GM19372 (cell line): ENCODE measurements around the gene RNGTT.
"Not testable (repeated sequence)": the region's sequence is repeated elsewhere in the genome, so short reads cannot be mapped to it uniquely, and the experiment has no call there.

Source experiments
- ATAC-seq: cut with Tn5 transposase; IDR thresholded peaks from one replicate; pipeline ENCODE4 v1.9.1; 2021; ENCODE audit warnings: mild to moderate bottlenecking, low read depth, moderate library complexity; ENCODE audit not compliant: unreplicated experiment

RNGTT gene

GRCh38 chr6:88748141-88748540 lies 215.3 kb downstream of the RNGTT start:
- no peak for ATAC-seq

DNA sequence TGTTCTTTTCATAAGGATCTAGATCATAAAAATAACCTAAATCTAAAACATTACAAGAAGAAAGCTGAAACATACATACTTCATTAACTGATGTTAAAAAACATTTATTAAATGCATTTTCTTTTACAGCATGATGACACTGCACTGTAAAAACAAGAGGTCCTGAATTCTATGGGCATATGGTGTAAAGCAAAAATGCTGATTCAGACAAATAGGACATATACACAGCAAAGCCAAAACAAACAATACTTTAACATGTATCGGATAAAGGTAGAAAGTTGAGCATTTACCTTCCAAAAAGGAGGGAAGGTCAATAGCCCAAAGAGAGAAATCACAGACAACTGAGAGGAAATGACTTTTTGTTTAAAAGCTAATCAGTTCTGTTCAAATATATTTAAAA lies 221.5 kb downstream of the RNGTT start:
- ATAC-seq, result no peak

DNA sequence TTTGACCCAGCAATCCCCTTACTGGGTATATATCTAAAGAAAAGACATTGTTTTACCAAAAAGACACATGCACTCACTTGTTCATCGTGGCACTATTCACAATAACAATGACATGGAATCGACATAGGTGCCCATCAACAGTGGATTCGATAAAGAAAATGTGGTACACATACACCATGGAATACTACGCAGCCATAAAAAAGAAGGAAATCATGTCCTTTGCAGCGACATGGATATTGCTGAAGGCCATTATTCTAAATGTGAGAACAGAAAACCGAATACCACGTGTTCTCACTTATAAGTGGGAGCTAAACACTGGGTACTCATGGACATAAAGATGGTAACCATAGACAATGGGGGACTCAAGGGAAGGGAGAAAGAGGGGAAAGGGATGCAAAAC lies 222.3 kb downstream of the RNGTT start:
- no peak for ATAC-seq

GRCh38 chr6:88734544-88734943 lies 228.9 kb downstream of the RNGTT start:
- no peak for ATAC-seq

DNA sequence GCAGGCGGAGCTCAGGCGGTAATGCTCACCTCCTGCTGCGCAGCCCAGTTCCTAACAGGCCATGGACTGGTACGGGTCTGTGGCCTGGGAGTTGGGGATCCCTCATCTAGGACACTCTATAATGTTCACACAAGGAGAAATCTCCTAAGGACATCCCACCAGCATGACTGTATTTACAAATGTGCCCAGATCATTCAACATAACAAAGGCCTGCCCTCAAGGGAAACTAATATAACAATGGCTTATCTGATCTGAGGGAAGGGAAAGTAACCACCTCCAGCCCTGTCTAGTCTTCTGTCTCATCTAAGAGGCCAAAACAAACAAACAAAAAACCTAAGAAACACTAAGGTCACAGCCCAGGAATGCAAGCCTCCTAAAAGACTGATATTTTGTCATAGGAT lies 232.8 kb downstream of the RNGTT start:
- ATAC-seq, result no peak

DNA sequence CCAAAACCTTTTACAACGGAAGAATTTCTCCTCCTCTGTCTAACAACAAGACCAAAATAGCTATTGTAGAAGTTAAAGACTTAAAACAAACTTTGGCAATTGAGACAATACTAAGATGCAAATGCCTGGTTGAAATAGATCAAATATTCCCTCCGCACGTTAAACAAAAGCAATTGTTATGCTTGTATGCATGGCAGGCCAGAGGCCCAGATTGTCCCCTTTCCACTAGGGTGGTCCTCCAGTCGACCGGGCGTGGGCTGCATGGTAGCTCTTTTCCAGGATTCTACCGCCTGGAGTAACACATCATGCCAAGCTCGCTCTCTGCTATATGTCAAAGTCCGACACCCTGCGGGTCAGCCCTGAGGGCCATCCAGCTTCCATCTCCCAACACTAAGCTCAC lies 234.7 kb downstream of the RNGTT start:
- ATAC-seq, result no peak

DNA sequence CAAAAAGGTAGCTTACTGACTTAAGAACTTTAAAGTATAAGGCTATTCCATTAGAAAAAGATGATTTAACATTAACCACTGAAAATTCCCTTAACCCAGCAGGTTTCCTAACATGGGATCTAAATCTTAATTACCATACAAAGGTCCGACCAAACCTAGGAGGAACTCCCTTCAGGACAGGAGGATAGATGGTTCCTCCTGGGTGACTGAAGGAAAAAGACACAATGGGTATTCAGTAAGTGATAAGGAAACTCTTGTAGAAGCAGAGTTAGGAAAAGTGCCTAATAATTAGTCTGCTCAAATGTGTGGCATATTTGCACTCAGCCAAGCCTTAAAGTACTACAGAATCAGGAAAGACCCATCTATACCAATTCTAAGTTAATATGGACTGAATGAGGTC lies 237.0 kb downstream of the RNGTT start:
- not testable (repeated sequence) for ATAC-seq

GRCh38 chr6:88725111-88725975 lies 238.1 kb downstream of the RNGTT start:
- ATAC-seq, result no peak

- ATAC-seq, result no peak
Observed at GRCh38 chr6:88722686-88723085, 240.7 kb downstream of the RNGTT start.

GRCh38 chr6:88716399-88716798 lies 247.0 kb downstream of the RNGTT start:
- ATAC-seq, result not testable (repeated sequence)

- no peak for ATAC-seq
Observed at GRCh38 chr6:88712243-88712936, 251.0 kb downstream of the RNGTT start.

- no peak for ATAC-seq
Observed at GRCh38 chr6:88709819-88710246, 253.6 kb downstream of the RNGTT start.

DNA sequence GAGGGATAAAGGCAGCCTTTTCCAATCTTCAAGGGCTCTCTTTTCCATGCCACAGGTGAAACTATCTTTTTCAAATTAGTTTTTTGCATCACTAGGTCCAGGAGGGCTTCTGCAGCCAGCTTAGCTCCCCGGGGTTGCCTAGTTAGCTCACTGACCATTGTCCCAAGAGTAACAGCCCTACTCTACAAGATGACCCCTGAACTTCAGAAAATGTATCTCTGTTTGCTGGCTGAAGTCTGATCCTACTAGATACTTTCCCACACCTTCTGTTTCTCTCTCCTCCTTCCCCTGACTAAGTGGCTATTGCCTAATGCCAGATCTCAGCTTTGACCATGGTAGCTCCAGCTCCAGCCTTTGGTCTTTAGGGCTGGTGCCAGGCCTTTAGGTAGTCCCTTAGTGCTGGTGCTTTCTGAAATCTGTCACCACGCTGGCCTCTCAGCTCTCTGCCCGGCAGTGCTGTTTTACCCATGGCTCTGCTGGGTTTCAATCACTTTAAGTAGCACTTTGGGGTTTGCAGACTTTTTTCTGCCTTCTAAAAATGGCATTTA lies 255.1 kb downstream of the RNGTT start:
- no peak for ATAC-seq

DNA sequence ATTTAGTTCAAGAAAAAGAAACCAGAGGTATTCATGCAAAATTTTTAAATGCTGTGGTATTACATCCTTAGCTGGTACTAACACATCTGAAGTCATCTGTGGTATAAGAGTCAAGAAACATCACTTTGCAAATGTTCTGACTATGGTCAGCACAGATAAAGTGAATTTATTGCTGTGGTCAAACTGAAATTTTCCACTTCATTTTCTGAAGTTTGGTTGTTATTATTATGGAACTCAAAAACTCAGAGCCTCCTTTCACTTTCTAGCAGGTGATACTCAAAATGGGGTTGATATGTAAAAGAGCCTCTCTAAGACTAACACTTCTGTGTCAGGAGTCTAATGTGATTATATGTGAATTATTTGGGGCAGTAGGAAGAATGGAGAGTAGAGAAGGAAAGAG lies 257.8 kb downstream of the RNGTT start:
- ATAC-seq, result peak; percentile 80

- no peak for ATAC-seq
Observed at GRCh38 chr6:88704980-88705379, 258.4 kb downstream of the RNGTT start.

DNA sequence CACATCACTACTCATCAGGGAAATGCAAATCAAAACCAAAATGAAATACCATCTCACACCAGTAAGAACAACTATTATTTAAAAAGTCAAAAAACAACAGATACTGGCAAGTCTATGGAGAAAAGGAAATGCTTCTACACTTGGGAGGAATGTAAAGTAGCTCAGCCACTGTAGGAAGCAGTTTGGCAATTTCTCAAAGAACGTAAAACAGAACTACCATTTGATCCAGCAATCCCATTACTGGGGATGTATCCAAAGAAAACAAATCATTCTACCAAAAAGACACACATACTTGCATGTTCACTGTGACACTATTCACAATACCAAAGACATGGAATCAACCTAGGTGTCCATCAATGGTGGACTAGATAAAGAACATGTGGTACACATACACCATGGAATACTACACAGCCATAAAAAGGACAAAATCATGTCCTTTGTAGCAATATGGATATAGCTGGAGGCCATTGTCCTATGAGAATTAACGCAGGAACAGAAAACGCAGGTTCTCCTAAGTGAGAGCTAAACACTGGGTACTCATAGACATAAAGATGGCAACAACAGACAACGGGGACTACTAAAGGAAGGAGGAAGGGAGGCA lies 260.4 kb downstream of the RNGTT start:
- ATAC-seq, result no peak

DNA sequence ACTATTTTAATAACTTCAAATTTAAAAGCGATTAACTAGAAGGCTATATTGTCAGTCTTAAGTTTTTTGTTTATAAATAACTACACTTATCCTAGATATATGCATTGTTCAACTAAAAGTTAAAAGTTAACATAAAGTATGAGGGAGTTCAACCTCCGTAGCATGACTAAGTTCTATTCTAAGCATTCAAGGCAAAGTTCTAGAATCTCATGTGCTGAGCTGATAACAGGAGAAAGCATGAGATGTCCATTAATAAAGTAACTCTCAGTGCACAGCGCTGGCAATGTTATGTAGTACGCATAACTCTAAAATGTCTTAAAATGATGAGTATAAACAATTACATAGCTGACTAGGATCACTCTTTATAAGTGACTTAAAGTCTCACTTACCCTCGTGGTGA lies 264.8 kb downstream of the RNGTT start:
- no peak for ATAC-seq

GRCh38 chr6:88695937-88696336 lies 267.5 kb downstream of the RNGTT start:
- ATAC-seq, result no peak

DNA sequence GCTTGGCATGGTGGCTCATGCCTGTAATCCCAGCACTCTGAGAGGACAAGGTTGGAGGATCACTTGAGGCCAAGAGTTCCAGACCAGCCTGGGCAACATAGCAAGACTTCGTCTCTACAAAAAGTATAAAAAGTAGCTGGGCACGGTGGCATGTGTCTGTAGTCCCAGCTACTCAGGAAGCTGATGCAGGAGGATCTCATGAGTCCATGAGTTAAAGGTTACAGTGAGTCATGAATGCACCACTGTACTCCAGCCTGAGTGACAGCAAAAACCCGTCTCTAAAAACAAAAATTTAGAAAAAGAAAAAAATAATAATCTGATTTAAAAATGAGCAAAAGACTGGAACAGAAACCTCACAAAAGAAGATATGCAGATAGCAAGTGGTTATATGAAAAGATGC lies 279.7 kb downstream of the RNGTT start:
- no peak for ATAC-seq

DNA sequence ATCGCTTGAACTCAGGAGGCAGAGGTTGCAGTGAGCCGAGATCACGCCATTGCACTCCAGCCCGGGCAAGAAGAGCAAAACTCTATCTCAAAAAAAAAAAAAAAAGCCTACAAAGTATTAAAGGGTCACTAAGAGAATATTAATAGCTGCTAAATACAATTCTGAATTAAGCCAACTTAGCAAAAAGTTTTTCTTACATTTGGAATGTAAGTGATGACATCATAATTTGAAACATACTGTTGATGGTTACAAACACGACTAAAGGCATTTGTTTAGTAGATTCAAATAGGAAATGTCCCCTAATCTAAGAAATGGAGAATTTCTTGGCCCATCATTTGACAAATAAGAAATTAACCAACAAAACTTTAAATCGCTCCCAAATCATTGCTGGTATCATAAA lies 282.8 kb downstream of the RNGTT start:
- ATAC-seq, result no peak

GRCh38 chr6:88679841-88680240 lies 283.6 kb downstream of the RNGTT start:
- ATAC-seq, result no peak
